Ishikawa (cell line): ENCODE measurements around the gene ULBP2.

Experiments used
- CEBPB ChIP-seq: IDR thresholded peaks from 2 replicates; pipeline ENCODE4 v1.6.1; 2012
- CREB1 ChIP-seq: IDR thresholded peaks from 2 replicates; pipeline ENCODE4 v1.6.1; 2012; ENCODE audit warnings: low read depth
- EGR1 ChIP-seq: IDR thresholded peaks from 2 replicates; pipeline ENCODE4 v1.6.1; 2012
- EP300 ChIP-seq: IDR thresholded peaks from 2 replicates; pipeline ENCODE4 v1.6.1; 2012; ENCODE audit warnings: borderline replicate concordance
- FOXM1 ChIP-seq: IDR thresholded peaks from 2 replicates; pipeline ENCODE4 v1.6.1; 2012; ENCODE audit warnings: low read depth, borderline replicate concordance
- MAX ChIP-seq: IDR thresholded peaks from 2 replicates; pipeline ENCODE4 v1.6.1; 2012
- NFIC ChIP-seq: IDR thresholded peaks from 2 replicates; pipeline ENCODE4 v1.6.1; 2012
- RAD21 ChIP-seq: IDR thresholded peaks from 2 replicates; pipeline ENCODE4 v1.6.1; 2012; ENCODE audit warnings: low read depth
- REST ChIP-seq: IDR thresholded peaks from 2 replicates; pipeline ENCODE4 v1.6.1; 2012; ENCODE audit warnings: low read depth, mild to moderate bottlenecking
- TAF1 ChIP-seq: IDR thresholded peaks from 2 replicates; pipeline ENCODE4 v1.6.1; 2012; ENCODE audit warnings: low read depth, mild to moderate bottlenecking
- TCF12 ChIP-seq: IDR thresholded peaks from 2 replicates; pipeline ENCODE4 v1.6.1; 2012; ENCODE audit warnings: low read depth
- TEAD4 ChIP-seq: IDR thresholded peaks from 2 replicates; pipeline ENCODE4 v1.6.1; 2012
- USF1 ChIP-seq: IDR thresholded peaks from 2 replicates; pipeline ENCODE4 v1.6.1; 2012
- YY1 ChIP-seq: IDR thresholded peaks from 2 replicates; pipeline ENCODE4 v1.6.1; 2012; ENCODE audit warnings: low read depth
- ZBTB7A ChIP-seq: IDR thresholded peaks from 2 replicates; pipeline ENCODE4 v1.6.1; 2012; ENCODE audit warnings: low read depth

Gene ULBP2

GRCh38 chr6:149978610-149979009 is 36.8 kb downstream of the ULBP2 start:
- no peak for TF ChIP-seq FOXM1
- TF ChIP-seq TCF12 = no peak
- TF ChIP-seq CREB1 = no peak
- TF ChIP-seq EP300 = no peak
- no peak for TF ChIP-seq RAD21
- no peak for TF ChIP-seq EGR1
- no peak for TF ChIP-seq MAX

- TF ChIP-seq ZBTB7A = no peak
- no peak for TF ChIP-seq EP300
- TF ChIP-seq REST = no peak
- no peak for TF ChIP-seq TEAD4
- no peak for TF ChIP-seq FOXM1
- no peak for TF ChIP-seq USF1
- no peak for TF ChIP-seq CEBPB
- no peak for TF ChIP-seq CREB1
- no peak for TF ChIP-seq RAD21
- no peak for TF ChIP-seq EGR1
- TF ChIP-seq TCF12 = no peak
- no peak for TF ChIP-seq TAF1
- TF ChIP-seq YY1 = no peak
These were observed 37.5 kb downstream of the ULBP2 start for GRCh38 chr6:149979293-149979692.

- no peak for TF ChIP-seq EGR1
- no peak for TF ChIP-seq RAD21
- TF ChIP-seq REST = no peak
- no peak for TF ChIP-seq TCF12
- TF ChIP-seq TAF1 = no peak
- no peak for TF ChIP-seq TEAD4
These were observed 41.3 kb downstream of the ULBP2 start for GRCh38 chr6:149983145-149983544.

- TF ChIP-seq CEBPB = no peak
- TF ChIP-seq EGR1 = no peak
- no peak for TF ChIP-seq USF1
- no peak for TF ChIP-seq CREB1
- no peak for TF ChIP-seq REST
- TF ChIP-seq ZBTB7A = no peak
- TF ChIP-seq MAX = no peak
- no peak for TF ChIP-seq TCF12
- no peak for TF ChIP-seq TAF1
- no peak for TF ChIP-seq RAD21
These were observed 43.0 kb downstream of the ULBP2 start for GRCh38 chr6:149984773-149985172.

GRCh38 chr6:149985481-149985937 is 43.7 kb downstream of the ULBP2 start:
- TF ChIP-seq REST (no peak), ZBTB7A (no peak), YY1 (no peak), CREB1 (no peak), MAX (no peak), TCF12 (no peak), FOXM1 (no peak), EGR1 (no peak), CEBPB (no peak), USF1 (no peak), EP300 (no peak), RAD21 (no peak), TEAD4 (no peak), TAF1 (no peak), NFIC (no peak)
